ENCODE data around the gene SELENOH.
"Not testable (repeated sequence)": the region's sequence is repeated elsewhere in the genome, so short reads cannot be mapped to it uniquely, and the experiment has no call there.

The SELENOH gene

GRCh38 chr11:57741132-57742086 lies at the start of gene SELENOH:
SELENOH (plus strand) TSS chr11:57741491; CDS start chr11:57741596, 105 bp downstream.
- DNase-seq, result peak; percentile 95

GRCh38 chr11:57698843-57699365 lies 42.4 kb upstream of the SELENOH start:
- no peak for DNase-seq

GRCh38 chr11:57699813-57700212 lies 41.5 kb upstream of the SELENOH start:
- no peak for DNase-seq

- no peak for DNase-seq
Measured at GRCh38 chr11:57700425-57700824, 40.9 kb upstream of the SELENOH start.

GRCh38 chr11:57703341-57703740 lies 38.0 kb upstream of the SELENOH start:
- DNase-seq, result no peak

GRCh38 chr11:57704932-57705331 lies 36.4 kb upstream of the SELENOH start:
- DNase-seq, result no peak

DNA sequence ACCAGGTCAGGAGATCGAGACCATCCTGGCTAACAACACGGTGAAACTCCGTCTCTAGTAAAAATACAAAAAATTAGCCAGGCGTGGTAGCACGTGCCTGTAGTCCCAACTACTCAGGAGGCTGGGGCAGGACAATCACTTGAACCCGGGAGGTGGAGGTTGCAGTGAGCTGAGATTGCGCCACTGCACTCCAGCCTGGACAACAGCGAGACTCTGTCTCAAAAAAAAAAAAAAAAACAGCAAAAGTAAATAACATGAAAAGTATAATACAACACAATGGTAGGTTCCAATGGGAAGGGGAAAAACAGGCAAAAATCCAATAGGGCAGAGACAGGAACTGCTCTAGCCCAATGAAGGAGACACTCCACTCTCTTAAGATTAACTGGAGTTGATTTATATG lies 35.9 kb upstream of the SELENOH start:
- DNase-seq, result not testable (repeated sequence)

DNA sequence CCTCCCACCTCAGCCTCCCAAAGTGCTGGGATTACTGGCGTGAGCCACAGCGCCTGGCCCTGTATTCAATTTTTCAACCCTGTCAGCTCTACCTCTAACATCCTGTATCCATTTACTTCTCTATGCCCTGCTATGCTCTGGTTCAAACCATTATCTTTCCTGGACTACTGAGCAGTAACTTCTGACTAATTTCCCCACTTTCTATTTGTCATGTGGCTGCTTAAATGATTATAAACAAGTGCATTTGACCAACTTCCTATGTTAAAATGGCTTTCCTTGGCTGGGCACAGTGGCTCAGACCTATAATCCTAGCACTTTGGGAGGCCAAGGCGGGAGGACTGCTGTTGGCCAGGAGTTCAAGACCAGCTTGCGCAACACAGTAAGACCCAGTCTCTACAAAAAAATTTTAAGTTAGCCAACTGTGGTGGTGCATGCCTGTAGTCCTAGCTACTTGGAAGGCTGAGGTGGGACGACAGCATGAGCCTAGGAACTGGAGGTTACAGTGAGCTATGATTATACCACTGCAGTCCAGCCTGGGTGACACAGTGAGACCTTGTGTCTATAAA lies 31.4 kb upstream of the SELENOH start:
- no peak for DNase-seq

DNA sequence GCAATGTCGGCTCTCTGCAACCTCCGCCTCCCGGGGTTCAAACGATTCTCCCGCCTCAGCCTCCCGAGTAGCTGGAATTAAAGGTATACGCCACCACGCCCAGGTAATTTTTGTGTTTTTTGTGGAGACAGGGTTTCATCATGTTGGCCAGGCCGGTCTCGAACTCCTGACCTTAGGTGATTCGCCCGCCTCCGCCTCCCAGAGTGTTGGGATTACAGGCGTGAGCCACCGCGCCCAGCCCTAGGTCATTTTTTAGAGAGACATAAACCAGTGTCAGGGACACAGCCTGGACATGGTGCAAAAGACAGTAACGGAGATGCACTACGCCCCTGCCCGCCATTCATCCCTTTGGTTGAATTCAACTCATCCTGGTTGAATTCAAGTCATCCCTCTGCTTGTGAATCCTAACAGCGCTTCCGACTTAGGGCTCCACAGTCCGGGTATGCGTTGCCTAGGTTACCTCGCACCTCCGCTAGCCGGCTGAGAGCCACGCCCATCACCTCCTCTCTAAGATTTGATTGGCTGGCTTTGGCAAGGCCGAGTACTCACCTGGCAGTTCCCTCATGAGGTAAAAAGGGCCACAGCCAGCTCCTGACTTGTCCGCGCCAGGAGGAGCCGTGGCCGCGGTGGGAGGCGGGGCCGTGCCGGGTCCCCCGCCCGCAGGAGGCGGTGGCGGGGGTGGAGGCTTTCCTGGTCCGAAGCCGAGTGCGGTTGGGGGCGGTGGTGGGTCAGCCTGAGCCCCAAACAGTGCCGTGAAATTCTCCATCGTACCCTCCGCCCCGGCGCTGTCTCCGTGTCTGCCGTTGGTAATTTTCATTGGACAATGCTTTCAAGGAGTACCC lies 29.7 kb upstream of the SELENOH start, which contains the start of gene MED19:
Gene MED19, minus strand, starts transcription at position 802 of the 842 bp plus-strand sequence. Its CDS starts 36 bp downstream, at position 766.
- peak; percentile 20 for DNase-seq

DNA sequence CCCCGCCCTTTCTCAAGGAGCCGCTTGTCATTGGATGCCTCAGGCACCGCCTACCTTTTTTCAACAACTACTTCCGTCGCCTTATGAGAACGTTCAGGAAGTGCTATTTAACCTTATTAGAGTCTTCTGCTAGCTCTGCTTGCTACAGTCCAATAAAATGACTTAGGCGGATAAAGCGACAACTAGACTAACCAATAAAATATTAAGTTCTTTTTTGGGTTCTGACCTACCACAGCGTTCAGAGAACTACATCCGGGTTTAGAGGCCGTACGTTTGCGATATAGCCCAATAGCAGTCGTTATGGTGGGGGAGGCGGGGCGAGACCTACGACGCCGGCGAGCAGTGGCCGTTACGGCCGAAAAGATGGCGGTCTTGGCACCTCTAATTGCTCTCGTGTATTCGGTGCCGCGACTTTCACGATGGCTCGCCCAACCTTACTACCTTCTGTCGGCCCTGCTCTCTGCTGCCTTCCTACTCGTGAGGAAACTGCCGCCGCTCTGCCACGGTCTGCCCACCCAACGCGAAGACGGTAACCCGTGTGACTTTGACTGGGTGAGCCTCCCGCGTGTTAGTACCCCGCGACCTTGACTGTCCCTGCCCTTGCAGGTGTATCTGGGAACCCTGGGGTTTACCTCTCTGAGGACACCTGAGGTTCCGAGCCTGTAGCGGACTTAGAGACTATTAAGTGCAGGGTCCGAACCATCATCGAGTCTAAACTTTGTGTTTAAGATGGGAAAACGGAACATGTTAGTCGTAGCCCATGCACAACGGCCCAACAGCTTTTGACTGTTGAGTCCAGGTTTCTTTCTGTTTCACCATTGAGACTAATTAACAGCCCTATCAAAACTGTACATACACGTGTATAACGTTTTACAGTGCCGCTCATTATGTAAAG lies 28.8 kb upstream of the SELENOH start, which contains the start of gene TMX2:
Gene TMX2, plus strand, starts transcription at position 338 of the 895 bp plus-strand sequence. Its CDS starts 26 bp downstream, at position 364.
- peak; percentile 99 for DNase-seq

DNA sequence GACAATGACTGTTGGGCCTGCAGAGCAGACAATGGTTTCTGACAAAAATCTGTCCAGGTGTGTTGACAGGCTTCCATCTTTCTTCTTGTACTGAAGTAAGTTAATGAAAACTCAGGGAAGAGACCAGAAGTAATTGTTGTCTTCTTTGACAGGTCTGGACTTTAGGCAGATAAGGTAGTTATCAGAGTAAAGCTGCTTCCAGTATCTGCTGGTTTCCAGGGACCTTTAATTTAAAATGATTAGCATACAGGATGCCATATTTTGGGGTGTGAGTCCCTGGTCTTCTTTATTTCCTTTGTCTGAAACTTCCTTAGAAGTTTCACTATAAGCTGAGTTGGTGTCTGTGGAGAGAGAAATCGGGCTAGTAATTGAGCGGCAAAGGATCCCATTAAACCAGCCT lies 27.5 kb upstream of the SELENOH start:
- DNase-seq, result no peak

GRCh38 chr11:57716726-57717125 lies 24.6 kb upstream of the SELENOH start:
- not testable (repeated sequence) for DNase-seq

- DNase-seq, result no peak
Measured at GRCh38 chr11:57727185-57727584, 14.1 kb upstream of the SELENOH start.

GRCh38 chr11:57728829-57729228 lies 12.5 kb upstream of the SELENOH start:
- DNase-seq, result no peak

GRCh38 chr11:57729479-57729878 lies 11.8 kb upstream of the SELENOH start:
- no peak for DNase-seq

DNA sequence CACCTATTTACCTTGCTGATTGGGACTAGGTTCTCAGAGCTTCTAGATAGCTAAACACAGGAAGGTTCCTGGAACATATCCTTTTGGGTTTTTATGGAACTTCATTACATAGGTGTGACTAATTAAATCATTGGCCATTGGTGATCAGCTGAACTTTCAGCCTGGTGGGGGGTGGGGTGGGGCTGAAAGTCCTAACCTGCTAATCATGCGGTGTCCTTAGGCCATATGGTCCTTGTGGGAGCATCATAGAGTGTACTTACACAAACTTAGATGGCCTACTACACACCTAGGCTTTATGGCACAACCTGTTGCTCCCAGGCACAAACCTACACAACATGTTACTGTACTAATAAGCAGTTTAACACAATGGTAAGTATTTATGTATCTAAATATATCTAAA lies 8.6 kb upstream of the SELENOH start:
- DNase-seq, result no peak

- no peak for DNase-seq
Measured at GRCh38 chr11:57735619-57736298, 5.5 kb upstream of the SELENOH start.

GRCh38 chr11:57742087-57742452 lies 779 bp downstream of the SELENOH start:
- DNase-seq, result no peak

DNA sequence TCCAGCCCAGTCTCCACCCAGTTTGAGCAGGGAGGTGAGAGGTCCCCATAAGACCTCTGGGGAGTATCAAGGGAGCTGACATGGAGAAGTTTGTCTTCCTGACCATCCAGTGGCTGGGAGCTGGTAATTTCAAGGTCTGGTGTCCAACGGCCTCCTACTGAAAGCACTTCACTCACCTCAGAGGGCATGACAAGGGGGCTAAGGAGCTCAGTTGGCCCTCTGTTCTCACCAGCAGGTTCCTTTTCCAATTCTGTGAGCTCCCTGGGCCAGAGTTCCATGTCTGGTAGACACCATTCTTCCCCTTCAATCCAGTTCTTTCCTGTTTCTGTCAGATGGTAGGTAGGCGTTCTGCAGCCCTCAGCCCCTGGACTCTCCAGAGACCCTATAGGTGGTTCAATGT lies 3.1 kb downstream of the SELENOH start:
- DNase-seq, result no peak

DNA sequence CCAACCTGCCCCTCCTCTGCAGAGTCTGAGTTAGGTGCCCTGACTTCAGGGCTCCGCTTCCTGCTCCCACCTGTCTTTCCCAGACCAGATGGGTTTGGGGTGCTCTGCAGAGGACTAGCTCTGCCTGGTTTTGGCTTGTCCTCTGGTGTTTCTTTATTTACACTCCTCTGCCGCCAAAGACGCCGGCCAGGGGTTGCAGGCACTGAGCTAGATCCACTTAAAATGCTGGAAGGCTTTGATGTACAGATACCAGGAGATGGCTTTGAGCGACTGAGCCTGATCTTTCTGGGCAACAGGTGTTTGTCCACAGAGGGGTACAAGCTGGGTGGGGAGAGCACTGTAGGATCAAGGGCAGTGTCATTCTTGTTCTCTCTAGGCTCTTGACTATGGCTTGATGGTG lies 3.9 kb downstream of the SELENOH start:
- DNase-seq, result no peak

GRCh38 chr11:57746920-57747319 lies 5.6 kb downstream of the SELENOH start:
- DNase-seq, result no peak

Measured in NCI-H1694 treated with DMSO at 0.1 percent for 48 hours (cell line).